Measurements from ENCODE around the gene ABHD12.

DNA sequence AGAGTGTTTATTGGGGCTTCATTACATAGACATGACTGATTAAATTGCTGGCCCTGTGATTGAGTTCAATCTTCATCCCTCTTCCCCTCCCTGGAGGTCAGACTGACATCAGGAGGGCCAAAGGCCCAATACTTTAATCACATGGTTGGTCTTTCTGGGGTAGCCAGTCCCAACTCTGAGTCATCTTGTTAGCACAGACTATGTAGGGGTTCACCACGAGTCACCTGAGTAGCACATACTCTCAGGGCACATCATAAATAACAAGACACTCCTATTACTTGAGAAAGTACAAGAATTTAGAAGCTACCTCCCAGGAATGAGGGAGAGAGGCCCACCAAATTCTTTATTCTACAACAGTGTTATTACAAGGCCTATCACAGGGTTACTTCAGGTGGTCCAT is 28.1 kb upstream of the ABHD12 start:
- TF ChIP-seq, protein P1, sequence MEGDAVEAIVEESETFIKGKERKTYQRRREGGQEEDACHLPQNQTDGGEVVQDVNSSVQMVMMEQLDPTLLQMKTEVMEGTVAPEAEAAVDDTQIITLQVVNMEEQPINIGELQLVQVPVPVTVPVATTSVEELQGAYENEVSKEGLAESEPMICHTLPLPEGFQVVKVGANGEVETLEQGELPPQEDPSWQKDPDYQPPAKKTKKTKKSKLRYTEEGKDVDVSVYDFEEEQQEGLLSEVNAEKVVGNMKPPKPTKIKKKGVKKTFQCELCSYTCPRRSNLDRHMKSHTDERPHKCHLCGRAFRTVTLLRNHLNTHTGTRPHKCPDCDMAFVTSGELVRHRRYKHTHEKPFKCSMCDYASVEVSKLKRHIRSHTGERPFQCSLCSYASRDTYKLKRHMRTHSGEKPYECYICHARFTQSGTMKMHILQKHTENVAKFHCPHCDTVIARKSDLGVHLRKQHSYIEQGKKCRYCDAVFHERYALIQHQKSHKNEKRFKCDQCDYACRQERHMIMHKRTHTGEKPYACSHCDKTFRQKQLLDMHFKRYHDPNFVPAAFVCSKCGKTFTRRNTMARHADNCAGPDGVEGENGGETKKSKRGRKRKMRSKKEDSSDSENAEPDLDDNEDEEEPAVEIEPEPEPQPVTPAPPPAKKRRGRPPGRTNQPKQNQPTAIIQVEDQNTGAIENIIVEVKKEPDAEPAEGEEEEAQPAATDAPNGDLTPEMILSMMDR (IDR thresholded peaks at IDR 0.05 in 4 of 5, conservative IDR thresholded peaks at IDR 0.05 in 1 of 5): no peak
- no peak for TF ChIP-seq POLR2A (IDR thresholded peaks at IDR 0.05)
